Measurements from ENCODE around the gene KCNJ12. TPM values are rescaled to one million over a fixed set of nuclear protein-coding genes. Genes with fewer than 3 reads are reported as not detected.

The KCNJ12 gene
- total and polyA plus RNA-seq, 2 of the 4 experiments (the other 2 are of a cell fraction), result under 0.01 to 0.10 TPM

GRCh38 chr17:21368545-21369246 lies 7.5 kb upstream of the KCNJ12 start:
- no peak overlapping the region for H3K27ac ChIP-seq (ENCODE audit: insufficient read depth, low read length)
- in situ Hi-C loops (cut with MboI; ENCODE audit: low sequenced_read_pairs), result no loop called here

More at GRCh38 chr17:21368545-21369246, 7.5 kb upstream of the KCNJ12 start:
- H3K18ac ChIP-seq (ENCODE audit: low read depth, low read length), result no peak overlapping the region
- H3K4me2 ChIP-seq (ENCODE audit: low read depth, low read length), result no peak overlapping the region
- no peaks in the 10 kb centered on the region for H3K9me3 ChIP-seq (ENCODE audit: control insufficient read depth, insufficient read depth, low read length)
- no peak overlapping the region for H2BK120ac ChIP-seq (ENCODE audit: low read depth, low read length)
- no peak for ATAC-seq (ENCODE audit: low read depth)
- no peak overlapping the region for H4K8ac ChIP-seq (ENCODE audit: low read depth in 2 of 2, low read length in 2 of 2)
- H3K56ac ChIP-seq (ENCODE audit: extremely low read depth, insufficient read depth, low read length), result no peak overlapping the region
- H2BK5ac ChIP-seq (ENCODE audit: low read depth, low read length, poor library complexity, severe bottlenecking), result no peak overlapping the region
- intact Hi-C loops (cut with micrococcal nuclease) (no loop called here), dilution Hi-C loops (cut with HindIII; ENCODE audit: low sequenced_read_pairs, unreplicated experiment) (no loop called here)
- TF ChIP-seq, protein P1, sequence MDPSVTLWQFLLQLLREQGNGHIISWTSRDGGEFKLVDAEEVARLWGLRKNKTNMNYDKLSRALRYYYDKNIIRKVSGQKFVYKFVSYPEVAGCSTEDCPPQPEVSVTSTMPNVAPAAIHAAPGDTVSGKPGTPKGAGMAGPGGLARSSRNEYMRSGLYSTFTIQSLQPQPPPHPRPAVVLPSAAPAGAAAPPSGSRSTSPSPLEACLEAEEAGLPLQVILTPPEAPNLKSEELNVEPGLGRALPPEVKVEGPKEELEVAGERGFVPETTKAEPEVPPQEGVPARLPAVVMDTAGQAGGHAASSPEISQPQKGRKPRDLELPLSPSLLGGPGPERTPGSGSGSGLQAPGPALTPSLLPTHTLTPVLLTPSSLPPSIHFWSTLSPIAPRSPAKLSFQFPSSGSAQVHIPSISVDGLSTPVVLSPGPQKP (IDR thresholded peaks at IDR 0.05; ENCODE audit: borderline replicate concordance, low read depth, low read length), result no peak
- TF ChIP-seq USF2 (IDR thresholded peaks at IDR 0.05; ENCODE audit: low read depth, low read length), result no peak
- no peak for TF ChIP-seq RFX5 (IDR thresholded peaks at IDR 0.05; ENCODE audit: low read depth, low read length)
- no peak for TF ChIP-seq CEBPB (IDR thresholded peaks at IDR 0.05; ENCODE audit: low read depth, low read length)
- TF ChIP-seq CHD1 (IDR thresholded peaks at IDR 0.05; ENCODE audit: low read depth, low read length), result no peak
- no peak for TF ChIP-seq CTCF (conservative IDR thresholded peaks at IDR 0.05; ENCODE audit: low read depth, low read length)
- no peak for TF ChIP-seq FOS (IDR thresholded peaks at IDR 0.05; ENCODE audit: low read depth, low read length)
- TF ChIP-seq MAFK (IDR thresholded peaks at IDR 0.05; ENCODE audit: low read depth, low read length), result no peak
- TF ChIP-seq SMC3 (IDR thresholded peaks at IDR 0.05; ENCODE audit: low read depth, low read length), result no peak
- no peak overlapping the region for H3K4me3 ChIP-seq (ENCODE audit: insufficient read depth, low read depth, low read length)
- H2BK15ac ChIP-seq (ENCODE audit: low read depth, low read length), result no peak overlapping the region
- WGBS, 2 experiments (ENCODE audit: extremely low coverage in 2 of 2, insufficient read length in 1 of 2), result 74% methylated on average over 4 of the region's 15 CpGs; no CpG with 5 or more reads in 1 of the 2 experiments
- DNase-seq, result no peak
- no peaks in the 10 kb centered on the region; the same call in 1 of the 2 replicates for H4K20me1 ChIP-seq (ENCODE audit: insufficient read depth, low read length)
- POLR2A ChIA-PET (ENCODE audit: unreplicated experiment), result no interaction called here
- no peak overlapping the region for H3K4ac ChIP-seq (ENCODE audit: low read depth, low read length)
- H3K9ac ChIP-seq (ENCODE audit: low read depth, low read length), result no peak overlapping the region
- no peak overlapping the region for H2BK20ac ChIP-seq (ENCODE audit: low read depth, low read length)
- no peak overlapping the region for H4K91ac ChIP-seq (ENCODE audit: insufficient read depth, low read depth, low read length)
- no peaks in the 10 kb centered on the region for H3K79me1 ChIP-seq (ENCODE audit: low read depth in 1 of 2, low read length in 2 of 2)
- H2AK9ac ChIP-seq (replicated peaks; ENCODE audit: low read depth, low read length, poor library complexity), result no peak overlapping the region
- no peaks in the 10 kb centered on the region; the same call in 1 of the 2 replicates for H3K4me1 ChIP-seq (ENCODE audit: control insufficient read depth, insufficient read depth, low read length)
- H4K5ac ChIP-seq (ENCODE audit: low read depth, low read length), result no peak overlapping the region
- H2AFZ ChIP-seq (replicated peaks; ENCODE audit: low read length, poor library complexity), result no peak overlapping the region
- peaks cover 49% of the 10 kb centered on the region for H3K27me3 ChIP-seq (ENCODE audit: control insufficient read depth, insufficient read depth, low read length)
- CTCF ChIA-PET, result no interaction called here
- H3K23ac ChIP-seq (ENCODE audit: low read depth, low read length), result no peak overlapping the region
- no peak overlapping the region for H3K14ac ChIP-seq (replicated peaks; ENCODE audit: low read depth, low read length)
- H3K9me1 ChIP-seq (ENCODE audit: insufficient read depth, low read length), result no peaks in the 10 kb centered on the region
- no peaks in the 10 kb centered on the region for H3K36me3 ChIP-seq (ENCODE audit: control insufficient read depth, insufficient read depth, low read length)
- no TSS peak for BruUV-seq (replicated peaks)
- H2AK5ac ChIP-seq (ENCODE audit: low read depth, low read length), result no peak overlapping the region
